Caco-2 (cell line): ENCODE measurements around the gene SART3. TPM values are rescaled to one million over a fixed set of nuclear protein-coding genes. Genes with fewer than 3 reads are reported as not detected.

Experiments
- BruUV-seq: library from RNA; stranded (reverse); fragments of 400-500 nt; replicated peaks from 2 replicates; lab custom pipeline; 2021; lab: Mats Ljungman, UMichigan
- CTCF ChIA-PET: fragments of 300-600 bp; sonication (Branson Sonifier 250); formaldehyde crosslinking; loops from one replicate; lab custom pipeline; 2022; ENCODE audit warnings: antibody characterized with exemption; lab: Charles Lee
- POLR2A ChIA-PET: fragments of 300-600 bp; sonication (Branson Sonifier 250); formaldehyde crosslinking; loops from one replicate; lab custom pipeline; 2022; ENCODE audit warnings: antibody characterized with exemption; lab: Charles Lee
- DNase-seq, 2 experiments: peaks; one replicate each; pipeline versions ENCODE4 v3.0.0 to v3.0.0-alpha.2; 2020 to 2022
- H3K27me3 ChIP-seq: replicated peaks from 2 replicates; pipeline ENCODE4 v1.6.0; 2011; ENCODE audit warnings: low read length; ENCODE audit not compliant: control insufficient read depth, insufficient read depth
- H3K36me3 ChIP-seq: 2 replicates; pipeline ENCODE4 v1.5.1; 2011; ENCODE audit warnings: low read length; ENCODE audit not compliant: control insufficient read depth, insufficient read depth
- H3K4me1 ChIP-seq: fragments of 250-450 bp; sonication (Bioruptor Pico); 2 replicates; pipeline ENCODE4 v1.5.1; 2020; ENCODE audit warnings: mild to moderate bottlenecking
- H3K4me3 ChIP-seq: 2 replicates; pipeline ENCODE4 v1.5.1; 2011; ENCODE audit warnings: low read depth, mild to moderate bottlenecking, control low read depth, low read length
- H3K9me3 ChIP-seq: fragments of 250-450 bp; sonication (Bioruptor Pico); 2 replicates; pipeline ENCODE4 v1.5.1; 2020; ENCODE audit warnings: mild to moderate bottlenecking, moderate library complexity
- H3K27ac Mint-ChIP-seq: one replicate; pipeline ENCODE4 v1.8.0; 2022; ENCODE audit warnings: mixed read lengths; ENCODE audit not compliant: unreplicated experiment
- H3K27me3 Mint-ChIP-seq: one replicate; pipeline ENCODE4 v1.8.0; 2022; ENCODE audit warnings: mixed read lengths; ENCODE audit not compliant: insufficient read depth, unreplicated experiment
- H3K36me3 Mint-ChIP-seq: one replicate; pipeline ENCODE4 v1.8.0; 2022; ENCODE audit warnings: mild to moderate bottlenecking, mixed read lengths; ENCODE audit not compliant: insufficient read depth, unreplicated experiment
- H3K4me1 Mint-ChIP-seq: one replicate; pipeline ENCODE4 v1.8.0; 2022; ENCODE audit warnings: low read depth, mixed read lengths; ENCODE audit not compliant: unreplicated experiment
- H3K4me3 Mint-ChIP-seq: one replicate; pipeline ENCODE4 v1.8.0; 2022; ENCODE audit warnings: mild to moderate bottlenecking, moderate library complexity, mixed read lengths; ENCODE audit not compliant: unreplicated experiment
- H3K9me3 Mint-ChIP-seq: one replicate; pipeline ENCODE4 v1.8.0; 2022; ENCODE audit warnings: mixed read lengths; ENCODE audit not compliant: unreplicated experiment
- intact Hi-C: fragments of 100-400 bp; cut with micrococcal nuclease; formaldehyde crosslinking; loops from one replicate; pipeline ENCODE4 v1.10.0; 2022; ENCODE audit not compliant: unreplicated experiment
- total RNA-seq: library from RNA; stranded (reverse); gene quantifications from 2 replicates; pipeline ENCODE4 v1.2.3, GENCODE V29; 2022
- TF ChIP-seq, protein P1 (sequence below), 2 experiments: fragments of 200-600 bp in 1 of 2; IDR thresholded peaks; 1 replicate in 1 of 2; 2 replicates in 1 of 2; pipeline versions ENCODE4 v1.5.1 to v1.8.0; 2011 to 2022; ENCODE audit warnings: antibody characterized with exemption in 1 of 2, control low read depth in 1 of 2, inconsistent platforms in 1 of 2, low read depth in 1 of 2, low read length in 1 of 2, mild to moderate bottlenecking in 1 of 2, moderate library complexity in 1 of 2; ENCODE audit not compliant: insufficient read depth in 1 of 2, severe bottlenecking in 1 of 2, unreplicated experiment in 1 of 2

The SART3 gene
- total RNA-seq, 1 experiment from 2014 or later, result 77.3 TPM

DNA sequence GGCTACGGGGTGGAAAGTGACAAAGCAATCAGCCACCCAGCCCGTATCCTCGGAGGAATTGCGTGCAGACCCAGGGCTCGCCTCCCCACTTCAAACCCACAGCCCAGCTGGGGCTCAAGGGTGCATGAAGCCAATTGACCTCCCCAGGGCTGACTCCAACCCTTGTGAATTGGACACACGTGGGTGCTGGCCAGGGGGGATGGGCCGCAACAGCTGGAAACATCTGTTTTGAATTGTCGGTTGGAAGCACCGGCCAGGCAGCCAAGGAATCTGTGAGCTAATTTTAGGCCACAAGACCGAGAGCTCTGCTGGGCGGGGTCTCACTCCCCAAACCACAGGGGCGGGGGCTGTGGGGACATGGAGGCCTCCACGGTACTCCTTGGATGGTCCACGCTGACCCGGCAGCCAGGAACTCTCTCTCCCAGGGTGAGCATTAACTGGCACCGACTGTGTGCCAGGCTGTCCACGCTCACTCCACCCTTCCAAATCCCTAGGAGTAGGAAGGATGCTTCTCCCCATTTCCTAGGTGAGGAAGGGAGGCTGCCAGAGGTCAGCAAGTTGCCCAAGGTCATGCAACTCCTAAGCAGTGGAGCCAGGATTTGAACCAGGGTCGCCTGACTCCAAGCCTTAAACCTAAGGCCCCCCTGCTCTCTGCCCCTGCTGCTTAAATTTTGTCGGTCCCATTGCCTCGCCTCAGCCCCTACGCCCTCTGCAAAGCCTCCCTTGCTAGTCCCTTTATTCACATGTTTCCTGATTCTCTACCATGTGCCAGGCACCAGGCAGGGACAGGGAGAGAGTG, 48.8 kb upstream of the SART3 start:
- CTCF ChIA-PET, result no interaction called here
- no peak overlapping the region for H3K4me3 Mint-ChIP-seq
- H3K4me1 Mint-ChIP-seq, result no peaks in the 10 kb centered on the region
- H3K9me3 Mint-ChIP-seq, result no peaks in the 10 kb centered on the region
- H3K4me3 ChIP-seq, result no peak overlapping the region
- H3K27me3 ChIP-seq, result no peaks in the 10 kb centered on the region
- DNase-seq, result no peak
- BruUV-seq, result no TSS peak
- POLR2A ChIA-PET, result no interaction called here
- intact Hi-C loops, result no loop called here
- no peak overlapping the region for H3K27ac Mint-ChIP-seq
- no peaks in the 10 kb centered on the region for H3K36me3 Mint-ChIP-seq
- TF ChIP-seq, protein P1, sequence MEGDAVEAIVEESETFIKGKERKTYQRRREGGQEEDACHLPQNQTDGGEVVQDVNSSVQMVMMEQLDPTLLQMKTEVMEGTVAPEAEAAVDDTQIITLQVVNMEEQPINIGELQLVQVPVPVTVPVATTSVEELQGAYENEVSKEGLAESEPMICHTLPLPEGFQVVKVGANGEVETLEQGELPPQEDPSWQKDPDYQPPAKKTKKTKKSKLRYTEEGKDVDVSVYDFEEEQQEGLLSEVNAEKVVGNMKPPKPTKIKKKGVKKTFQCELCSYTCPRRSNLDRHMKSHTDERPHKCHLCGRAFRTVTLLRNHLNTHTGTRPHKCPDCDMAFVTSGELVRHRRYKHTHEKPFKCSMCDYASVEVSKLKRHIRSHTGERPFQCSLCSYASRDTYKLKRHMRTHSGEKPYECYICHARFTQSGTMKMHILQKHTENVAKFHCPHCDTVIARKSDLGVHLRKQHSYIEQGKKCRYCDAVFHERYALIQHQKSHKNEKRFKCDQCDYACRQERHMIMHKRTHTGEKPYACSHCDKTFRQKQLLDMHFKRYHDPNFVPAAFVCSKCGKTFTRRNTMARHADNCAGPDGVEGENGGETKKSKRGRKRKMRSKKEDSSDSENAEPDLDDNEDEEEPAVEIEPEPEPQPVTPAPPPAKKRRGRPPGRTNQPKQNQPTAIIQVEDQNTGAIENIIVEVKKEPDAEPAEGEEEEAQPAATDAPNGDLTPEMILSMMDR (IDR thresholded peaks at IDR 0.05; ENCODE audit: insufficient read depth in 1 of 2, low read depth in 1 of 2, low read length in 1 of 2, severe bottlenecking in 1 of 2, unreplicated experiment in 1 of 2), result no peak
- H3K36me3 ChIP-seq, result no peaks in the 10 kb centered on the region
- H3K9me3 ChIP-seq, result no peaks in the 10 kb centered on the region
- H3K27me3 Mint-ChIP-seq, result peaks cover 6% of the 10 kb centered on the region
- no peaks in the 10 kb centered on the region for H3K4me1 ChIP-seq

DNA sequence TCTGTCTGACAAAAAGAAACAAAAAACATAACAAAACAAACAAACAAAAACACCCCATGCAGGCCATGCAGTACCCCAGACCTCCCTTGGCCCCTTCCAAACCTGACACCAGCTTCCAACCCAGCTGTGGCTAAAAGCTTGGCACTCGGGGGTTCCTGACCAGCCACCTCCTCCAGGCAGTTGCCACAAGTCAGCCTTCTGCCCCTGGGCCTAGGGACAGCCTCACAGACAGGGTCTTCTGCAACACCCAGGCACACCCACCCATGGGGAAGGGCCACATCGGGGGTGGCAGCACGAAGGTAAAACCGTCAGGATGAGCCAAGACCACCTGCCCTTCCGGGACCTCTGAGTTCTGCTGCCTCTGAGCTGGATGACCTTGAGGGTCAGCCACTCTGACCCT, 47.6 kb upstream of the SART3 start:
- Mint-ChIP-seq H3K27ac (no peak overlapping the region), H3K27me3 (peaks cover 6% of the 10 kb centered on the region)
- BruUV-seq, result no TSS peak

DNA sequence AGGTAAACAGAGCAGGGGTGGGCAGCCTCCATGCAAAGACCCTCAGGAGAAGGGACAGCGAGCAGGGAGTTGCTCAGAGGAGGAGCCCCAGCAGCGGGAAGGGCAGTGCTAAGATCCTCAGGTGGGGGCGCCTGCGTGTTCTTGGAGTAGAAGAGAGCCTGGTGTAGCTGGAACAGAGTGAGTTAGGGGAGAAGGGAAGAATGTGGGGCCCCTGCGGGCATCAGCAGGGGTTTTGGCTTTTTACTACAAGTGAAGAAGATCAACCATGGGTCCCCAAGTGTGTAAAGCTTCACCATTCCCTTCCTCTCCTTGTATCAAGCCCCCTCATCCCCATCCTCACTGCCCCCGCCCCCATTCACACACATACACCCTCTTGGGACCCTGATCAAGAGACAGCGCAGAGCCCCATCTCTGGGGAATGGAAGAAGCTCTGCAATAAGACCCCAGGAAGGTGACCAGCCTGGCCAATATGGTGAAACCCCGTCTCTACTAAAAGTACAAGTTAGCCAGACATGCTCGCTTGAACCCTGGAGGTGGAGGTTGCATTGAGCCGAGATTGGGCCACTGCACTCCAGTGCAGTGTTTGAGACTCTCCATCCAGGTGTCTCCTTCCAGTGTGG, 47.1 kb upstream of the SART3 start:
- Histone ChIP-seq H3K36me3 (no peaks in the 10 kb centered on the region), H3K9me3 (no peaks in the 10 kb centered on the region), H3K27me3 (no peaks in the 10 kb centered on the region), H3K4me3 (no peak overlapping the region), H3K4me1 (no peaks in the 10 kb centered on the region)
- H3K36me3 Mint-ChIP-seq, result no peaks in the 10 kb centered on the region
- intact Hi-C loops, result no loop called here
- H3K4me1 Mint-ChIP-seq, result no peaks in the 10 kb centered on the region
- ChIA-PET CTCF (no interaction called here), POLR2A (no interaction called here)
- H3K27me3 Mint-ChIP-seq, result peaks cover 6% of the 10 kb centered on the region
- no peak for DNase-seq
- no TSS peak for BruUV-seq
- no peak overlapping the region for H3K27ac Mint-ChIP-seq
- TF ChIP-seq, protein P1 (IDR thresholded peaks at IDR 0.05; ENCODE audit: insufficient read depth in 1 of 2, low read depth in 1 of 2, low read length in 1 of 2, severe bottlenecking in 1 of 2, unreplicated experiment in 1 of 2), result no peak
- H3K9me3 Mint-ChIP-seq, result no peaks in the 10 kb centered on the region
- no peak overlapping the region for H3K4me3 Mint-ChIP-seq

More for the DNA sequence above, 47.6 kb upstream of the SART3 start:
- Mint-ChIP-seq H3K9me3 (no peaks in the 10 kb centered on the region), H3K4me3 (no peak overlapping the region), H3K4me1 (no peaks in the 10 kb centered on the region), H3K36me3 (no peaks in the 10 kb centered on the region)
- DNase-seq, result no peak
- CTCF ChIA-PET, result no interaction called here
- POLR2A ChIA-PET, result no interaction called here
- H3K4me3 ChIP-seq, result no peak overlapping the region
- H3K36me3 ChIP-seq, result no peaks in the 10 kb centered on the region
- no peaks in the 10 kb centered on the region for H3K4me1 ChIP-seq
- H3K27me3 ChIP-seq, result no peaks in the 10 kb centered on the region
- H3K9me3 ChIP-seq, result no peaks in the 10 kb centered on the region
- intact Hi-C loops, result no loop called here
- TF ChIP-seq, protein P1 (IDR thresholded peaks at IDR 0.05; ENCODE audit: insufficient read depth in 1 of 2, low read depth in 1 of 2, low read length in 1 of 2, severe bottlenecking in 1 of 2, unreplicated experiment in 1 of 2), result no peak
